ENCODE results near the gene MOB4.
"Not testable (repeated sequence)": the region's sequence is repeated elsewhere in the genome, so short reads cannot be mapped to it uniquely, and the experiment has no call there.

The MOB4 gene

DNA sequence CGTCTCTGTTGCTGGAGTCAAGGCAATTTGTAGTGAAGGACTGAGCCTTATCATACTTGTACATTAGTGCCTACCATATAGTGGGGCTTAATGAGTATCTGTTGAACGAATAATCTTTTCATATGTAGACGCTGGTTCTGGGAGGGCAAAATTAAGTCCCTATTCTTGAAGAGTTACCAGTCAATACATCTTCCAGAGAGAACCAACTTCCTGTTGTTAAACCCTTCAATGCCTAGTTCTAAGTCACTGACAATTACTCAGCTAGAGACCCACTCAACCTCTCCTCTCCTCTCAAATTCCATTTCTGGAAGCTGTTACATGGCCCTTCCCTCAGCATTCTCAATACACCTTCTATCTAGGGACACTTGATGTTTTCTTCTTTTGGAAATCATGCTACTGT is 1.1 kb upstream of the MOB4 start:
- no peak for DNase-seq (ENCODE audit: low read depth)

DNA sequence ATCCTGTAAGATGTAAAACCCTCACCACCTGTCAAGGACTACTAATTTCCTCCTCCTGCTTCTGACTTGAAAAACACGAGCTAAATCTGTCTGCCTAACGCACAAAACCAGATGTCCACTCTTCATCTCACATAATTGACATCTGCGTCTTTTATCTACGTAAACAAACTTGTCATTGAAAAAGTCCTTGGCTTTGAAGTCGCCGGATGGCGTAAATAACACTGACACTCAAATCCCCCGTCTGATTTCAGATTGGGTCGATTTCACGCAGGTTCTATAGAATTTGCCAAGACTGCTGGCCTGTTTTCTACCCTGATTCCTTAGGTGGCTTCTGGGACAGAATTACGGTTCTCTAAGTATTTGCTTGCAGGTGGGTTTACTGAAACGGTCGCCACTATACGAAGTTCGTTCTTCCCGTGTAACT is 539 bp upstream of the MOB4 start:
- DNase-seq (ENCODE audit: low read depth), result no peak

DNA sequence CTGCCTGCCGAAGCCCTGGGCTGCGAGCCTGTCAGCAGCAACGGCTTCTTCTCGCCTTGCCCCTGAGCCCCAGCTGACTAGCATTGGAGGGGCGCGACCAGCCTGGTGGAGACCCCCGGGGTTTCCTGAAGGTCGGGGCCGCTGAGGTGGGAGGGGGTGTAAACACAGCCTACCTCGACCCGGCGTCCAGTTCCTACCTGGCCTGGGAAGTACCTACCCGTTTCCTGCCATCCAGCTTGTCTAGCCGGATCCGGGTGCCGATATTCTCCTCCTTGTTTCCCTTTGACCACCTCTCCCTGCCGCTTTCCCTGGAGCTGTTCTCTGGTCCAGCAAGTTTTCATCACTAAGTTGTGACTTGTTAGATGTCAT is 511 bp downstream of the MOB4 start:
- no peak for DNase-seq (ENCODE audit: low read depth)

DNA sequence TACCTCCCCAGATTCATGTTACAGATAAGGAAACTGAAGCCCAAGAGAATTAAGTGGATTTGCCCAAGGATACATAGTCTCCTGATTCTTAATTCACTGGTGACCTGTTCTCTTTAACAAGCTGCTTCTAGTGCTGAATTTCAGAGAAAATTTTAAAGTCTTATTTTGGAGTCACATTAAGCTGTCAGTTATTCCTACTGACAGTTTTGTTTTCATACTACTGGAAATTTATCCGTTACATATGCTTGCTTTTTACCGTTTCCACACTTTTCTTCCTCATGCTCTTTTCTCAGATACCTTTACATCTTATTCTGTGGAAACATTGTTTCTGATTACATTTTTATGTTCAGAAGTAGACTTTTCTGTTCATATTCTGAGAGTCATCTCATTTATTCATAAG is 1.3 kb downstream of the MOB4 start:
- no peak for DNase-seq (ENCODE audit: low read depth)

- no peak for DNase-seq (ENCODE audit: low read depth)
Observed at GRCh38 chr2:197538412-197538811, 22.5 kb downstream of the MOB4 start.

GRCh38 chr2:197539734-197540133 is 23.9 kb downstream of the MOB4 start:
- no peak for DNase-seq (ENCODE audit: low read depth)

- no peak for DNase-seq (ENCODE audit: low read depth)
Observed at GRCh38 chr2:197543206-197543605, 27.3 kb downstream of the MOB4 start.

DNA sequence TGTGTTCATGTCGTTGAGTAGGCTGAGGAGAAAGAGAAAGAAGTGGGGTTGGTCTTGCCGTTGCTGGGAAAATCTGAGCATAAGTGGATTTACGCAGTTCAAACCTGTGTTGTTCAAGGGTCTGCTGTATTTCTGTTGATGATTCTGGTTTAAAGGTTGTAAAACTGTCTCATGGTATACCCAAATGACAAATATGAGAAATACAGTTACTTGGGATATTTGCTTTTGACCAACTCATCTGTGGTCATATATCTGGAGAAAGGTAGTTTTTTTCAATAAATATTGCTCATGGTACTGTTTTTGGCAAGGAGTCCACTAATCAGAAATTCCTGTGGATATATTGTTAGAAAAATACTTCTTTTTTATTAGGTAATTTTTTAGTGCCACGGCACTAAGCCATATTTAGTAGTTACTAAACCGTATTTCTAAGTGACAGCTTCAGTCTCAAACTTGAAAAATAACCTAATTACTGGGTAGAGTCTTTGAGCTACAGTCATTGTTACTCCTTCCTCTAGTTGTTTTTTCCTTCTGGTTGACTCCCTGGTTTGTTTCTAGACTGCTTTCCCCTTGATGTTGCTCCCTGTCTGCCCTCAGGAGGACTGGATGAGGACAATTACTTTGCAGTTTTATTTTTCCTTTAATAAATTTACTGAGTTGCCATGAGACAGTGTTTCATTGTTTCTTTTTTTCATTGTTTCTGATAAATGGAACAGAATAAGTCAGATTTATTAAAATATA is 31.5 kb downstream of the MOB4 start:
- DNase-seq (ENCODE audit: low read depth), result no peak

DNA sequence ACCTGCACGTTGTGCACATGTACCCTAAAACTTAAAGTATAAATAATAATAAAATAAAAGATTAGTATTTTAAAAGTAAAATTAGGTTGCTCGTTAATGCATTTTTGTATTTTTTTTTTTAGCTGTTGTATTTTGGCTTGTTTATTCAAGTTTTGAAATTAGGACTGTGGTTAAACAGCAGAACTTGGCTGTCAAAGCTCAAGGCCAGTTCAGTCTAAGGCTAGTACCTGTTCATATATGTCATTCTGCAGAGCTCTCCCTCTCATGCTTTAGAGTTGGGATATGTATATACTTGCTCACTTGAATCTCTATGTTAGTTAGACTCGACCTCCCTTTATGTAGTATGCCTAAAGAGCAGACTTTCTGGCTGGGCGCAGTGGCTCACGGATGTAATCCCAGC is 32.7 kb downstream of the MOB4 start:
- DNase-seq (ENCODE audit: low read depth), result no peak

GRCh38 chr2:197551260-197551659 is 35.4 kb downstream of the MOB4 start:
- DNase-seq (ENCODE audit: low read depth), result not testable (repeated sequence)

- no peak for DNase-seq (ENCODE audit: low read depth)
Observed at GRCh38 chr2:197555467-197555866, 39.6 kb downstream of the MOB4 start.

DNA sequence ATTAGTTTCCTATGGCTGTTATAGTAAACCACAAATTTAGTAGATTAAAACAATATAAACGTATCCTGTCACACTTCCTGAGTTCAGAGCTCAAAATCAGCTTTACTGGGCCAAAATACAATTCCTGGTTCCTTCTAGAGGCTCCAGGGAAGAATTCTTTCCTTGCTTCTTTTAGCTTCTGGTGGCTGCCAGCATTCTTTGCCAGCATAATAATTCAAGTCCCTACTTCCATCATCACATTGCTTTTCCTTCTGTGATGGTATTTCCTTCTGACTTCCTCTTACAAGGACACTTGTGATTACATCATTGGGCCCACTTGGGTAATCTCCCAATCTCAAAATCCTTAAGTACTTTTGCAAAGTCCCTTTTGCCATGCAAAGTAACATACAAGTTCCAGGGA is 40.6 kb downstream of the MOB4 start:
- peak; percentile 9 for DNase-seq (ENCODE audit: low read depth)

- no peak for DNase-seq (ENCODE audit: low read depth)
Observed at GRCh38 chr2:197558393-197558792, 42.5 kb downstream of the MOB4 start.

DNA sequence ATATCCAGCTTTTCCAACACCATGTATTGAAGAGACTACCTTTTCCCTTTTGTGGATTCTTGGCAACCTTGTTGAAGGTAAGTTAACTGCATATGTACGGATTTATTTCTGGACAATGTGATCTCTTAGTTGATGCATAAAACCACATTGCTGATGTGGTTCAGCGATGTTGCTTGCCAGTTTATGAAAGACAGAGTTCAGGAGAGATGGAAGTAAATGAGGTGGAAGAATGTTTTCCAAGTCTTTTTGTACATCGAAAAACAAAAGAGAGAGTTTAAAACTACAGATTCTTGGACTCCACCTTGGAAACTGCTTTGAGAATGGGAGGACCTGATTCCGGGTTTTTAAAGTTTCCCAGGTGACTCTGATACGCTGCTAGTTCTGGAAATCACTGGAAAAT is 43.8 kb downstream of the MOB4 start:
- DNase-seq (ENCODE audit: low read depth), result no peak

- no peak for DNase-seq (ENCODE audit: low read depth)
Observed at GRCh38 chr2:197560146-197560665, 44.3 kb downstream of the MOB4 start.

- DNase-seq (ENCODE audit: low read depth), result peak; percentile 30
Observed at GRCh38 chr2:197571627-197572271, 55.9 kb downstream of the MOB4 start.

DNA sequence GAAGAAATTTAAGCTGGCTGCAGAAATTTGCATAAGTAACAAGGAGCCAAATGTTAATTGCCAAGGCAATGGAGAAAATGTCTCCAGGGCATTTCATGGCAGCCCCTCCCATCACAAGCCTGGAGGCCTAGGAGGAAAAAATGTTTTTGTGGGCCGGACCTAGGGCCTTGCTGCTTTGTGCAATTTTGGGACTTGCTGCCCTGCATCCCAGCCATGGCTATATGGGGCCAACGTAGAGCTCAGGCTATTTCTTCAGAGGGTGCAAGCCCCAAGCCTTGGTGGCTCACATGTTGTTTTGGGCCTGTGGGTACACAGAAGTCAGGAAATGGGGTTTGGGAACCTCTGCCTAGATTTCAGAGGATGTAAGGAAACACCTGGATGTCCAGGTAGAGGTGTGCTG is 57.7 kb downstream of the MOB4 start:
- no peak for DNase-seq (ENCODE audit: low read depth)

GRCh38 chr2:197575987-197576386 is 60.1 kb downstream of the MOB4 start:
- no peak for DNase-seq (ENCODE audit: low read depth)

GRCh38 chr2:197576631-197577030 is 60.8 kb downstream of the MOB4 start:
- DNase-seq (ENCODE audit: low read depth), result peak; percentile 33

- no peak for DNase-seq (ENCODE audit: low read depth)
Observed at GRCh38 chr2:197577446-197577845, 61.6 kb downstream of the MOB4 start.

- not testable (repeated sequence) for DNase-seq (ENCODE audit: low read depth)
Observed at GRCh38 chr2:197578294-197578693, 62.4 kb downstream of the MOB4 start.

DNA sequence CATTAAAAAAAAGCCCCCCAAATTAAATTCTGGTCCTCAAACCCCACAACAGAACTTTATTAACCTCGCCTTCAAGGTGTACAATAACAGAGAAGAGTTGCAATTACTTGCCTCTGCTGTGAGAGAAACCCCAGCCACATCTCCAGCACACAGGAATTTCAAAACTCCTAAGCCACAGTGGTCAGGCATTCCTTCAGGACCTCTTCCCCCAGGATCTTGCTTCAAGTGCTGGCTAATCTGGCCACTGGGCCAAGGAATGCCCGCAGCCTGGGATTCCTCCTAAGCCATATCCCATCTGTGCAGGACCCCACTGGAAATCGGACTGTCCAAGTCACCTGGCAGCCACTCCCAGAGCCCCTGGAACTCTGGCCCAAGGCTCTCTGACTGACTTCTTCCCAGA is 64.3 kb downstream of the MOB4 start:
- not testable (repeated sequence) for DNase-seq (ENCODE audit: low read depth)

DNA sequence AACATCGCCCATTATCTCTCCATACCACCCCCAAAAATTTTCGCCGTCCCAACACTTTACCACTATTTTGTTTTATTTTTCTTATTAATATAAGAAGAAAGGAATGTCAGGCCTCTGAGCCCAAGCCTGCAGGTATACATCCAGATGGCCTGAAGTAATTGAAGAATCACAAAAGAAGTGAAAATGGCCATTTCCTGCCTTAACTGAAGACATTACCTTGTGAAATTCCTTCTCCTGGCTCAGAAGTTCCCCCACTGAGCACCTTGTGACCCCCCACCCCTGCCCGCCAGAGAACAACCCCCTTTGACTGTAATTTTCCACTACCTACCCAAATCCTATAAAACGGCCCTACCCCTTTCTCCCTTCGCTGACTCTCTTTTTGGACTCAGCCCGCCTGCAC is 71.4 kb downstream of the MOB4 start:
- not testable (repeated sequence) for DNase-seq (ENCODE audit: low read depth)
